B cell (primary cell): ENCODE data around the gene FMO3.

Experiments
- EZH2 ChIP-seq: IDR thresholded peaks from 2 replicates; pipeline ENCODE4 v1.6.1; 2012; ENCODE audit warnings: borderline replicate concordance, low read depth, mild to moderate bottlenecking, moderate library complexity, low read length; ENCODE audit not compliant: insufficient read depth, poor library complexity, severe bottlenecking
- TF ChIP-seq, protein P1 (sequence below): fragments of 200-600 bp; IDR thresholded peaks from one replicate; pipeline ENCODE4 v1.8.0; 2022; ENCODE audit warnings: antibody characterized with exemption, mild to moderate bottlenecking

DNA sequence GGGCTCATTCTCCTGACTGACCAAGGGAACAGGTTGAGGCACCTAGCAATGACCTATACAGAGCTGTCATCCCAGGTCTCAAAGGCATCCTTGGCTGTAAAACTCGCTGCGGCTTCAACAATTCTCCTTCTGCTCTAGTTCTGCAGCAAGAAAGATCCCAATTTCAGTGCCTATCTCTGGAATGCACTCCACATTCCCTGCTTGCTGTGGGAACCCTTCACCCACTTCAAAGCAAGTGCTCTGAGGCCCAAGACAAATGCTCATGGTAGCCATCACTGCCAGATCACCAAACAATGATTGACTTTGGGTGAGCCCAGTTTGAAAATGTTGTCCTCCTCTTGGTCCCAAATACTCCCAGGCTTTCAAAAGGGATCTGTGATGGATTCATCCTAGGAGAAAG lies 37.7 kb upstream of the FMO3 start:
- TF ChIP-seq, protein P1, sequence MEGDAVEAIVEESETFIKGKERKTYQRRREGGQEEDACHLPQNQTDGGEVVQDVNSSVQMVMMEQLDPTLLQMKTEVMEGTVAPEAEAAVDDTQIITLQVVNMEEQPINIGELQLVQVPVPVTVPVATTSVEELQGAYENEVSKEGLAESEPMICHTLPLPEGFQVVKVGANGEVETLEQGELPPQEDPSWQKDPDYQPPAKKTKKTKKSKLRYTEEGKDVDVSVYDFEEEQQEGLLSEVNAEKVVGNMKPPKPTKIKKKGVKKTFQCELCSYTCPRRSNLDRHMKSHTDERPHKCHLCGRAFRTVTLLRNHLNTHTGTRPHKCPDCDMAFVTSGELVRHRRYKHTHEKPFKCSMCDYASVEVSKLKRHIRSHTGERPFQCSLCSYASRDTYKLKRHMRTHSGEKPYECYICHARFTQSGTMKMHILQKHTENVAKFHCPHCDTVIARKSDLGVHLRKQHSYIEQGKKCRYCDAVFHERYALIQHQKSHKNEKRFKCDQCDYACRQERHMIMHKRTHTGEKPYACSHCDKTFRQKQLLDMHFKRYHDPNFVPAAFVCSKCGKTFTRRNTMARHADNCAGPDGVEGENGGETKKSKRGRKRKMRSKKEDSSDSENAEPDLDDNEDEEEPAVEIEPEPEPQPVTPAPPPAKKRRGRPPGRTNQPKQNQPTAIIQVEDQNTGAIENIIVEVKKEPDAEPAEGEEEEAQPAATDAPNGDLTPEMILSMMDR: no peak
- no peak for TF ChIP-seq EZH2
